Caki2 (cell line): ENCODE data around the gene PTPN23. TPM values are rescaled to one million over a fixed set of nuclear protein-coding genes. Genes with fewer than 3 reads are reported as not detected.
"Not testable (repeated sequence)": the region's sequence is repeated elsewhere in the genome, so short reads cannot be mapped to it uniquely, and the experiment has no call there.

Experiments
- DNase-seq: peaks from one replicate; pipeline ENCODE4 v3.0.0-alpha.2; 2015; ENCODE audit warnings: low read depth
- in situ Hi-C: cut with HindIII; loops from 2 replicates; pipeline ENCODE4 v1.10.0; 2016; ENCODE audit warnings: low sequenced_read_pairs, low pct_unique_long_range_greater_than_20kb, mixed read lengths
- total RNA-seq: library from RNA; depleted of rRNA; stranded (reverse); fragments of >200 nt; shearing (Covaris generic); gene quantifications from 2 replicates; pipeline ENCODE4 v1.2.3, GENCODE V29; 2014; ENCODE audit warnings: low replicate concordance; rRNA removed

Gene PTPN23
- total RNA-seq = 4.0 and 14.1 TPM in 2 replicates

- in situ Hi-C loops = no loop called here
- DNase-seq = peak; percentile 99
These were observed at the start of gene PTPN23 for GRCh38 chr3:47380601-47381316. Gene PTPN23 (plus strand): TSS chr3:47381021. CDS start chr3:47381097, 76 bp downstream.

GRCh38 chr3:47333907-47334306 is 46.9 kb upstream of the PTPN23 start:
- no peak for DNase-seq
- in situ Hi-C loops = no loop called here

- in situ Hi-C loops = no loop called here
- no peak for DNase-seq
These were observed 43.2 kb upstream of the PTPN23 start for GRCh38 chr3:47337656-47338055.

- in situ Hi-C loops = no loop called here
- no peak for DNase-seq
These were observed 40.9 kb upstream of the PTPN23 start for GRCh38 chr3:47339951-47340350.

- DNase-seq = no peak
- in situ Hi-C loops = no loop called here
These were observed 40.0 kb upstream of the PTPN23 start for GRCh38 chr3:47340866-47341265.

GRCh38 chr3:47342151-47342550 is 38.7 kb upstream of the PTPN23 start:
- DNase-seq = no peak
- in situ Hi-C loops = no loop called here

- no peak for DNase-seq
- in situ Hi-C loops = no loop called here
These were observed 38.0 kb upstream of the PTPN23 start for GRCh38 chr3:47342812-47343211.

GRCh38 chr3:47343471-47343971 is 37.3 kb upstream of the PTPN23 start:
- DNase-seq = no peak
- in situ Hi-C loops = no loop called here

GRCh38 chr3:47344971-47345370 is 35.9 kb upstream of the PTPN23 start:
- in situ Hi-C loops = no loop called here

GRCh38 chr3:47347217-47347801 is 33.5 kb upstream of the PTPN23 start:
- no peak for DNase-seq
- in situ Hi-C loops = no loop called here

More at GRCh38 chr3:47344971-47345370, 35.9 kb upstream of the PTPN23 start:
- DNase-seq = no peak

GRCh38 chr3:47348411-47349154 is 32.2 kb upstream of the PTPN23 start:
- no peak for DNase-seq
- in situ Hi-C loops = no loop called here

GRCh38 chr3:47355010-47355409 is 25.8 kb upstream of the PTPN23 start:
- no peak for DNase-seq
- in situ Hi-C loops = no loop called here

GRCh38 chr3:47356201-47356600 is 24.6 kb upstream of the PTPN23 start:
- DNase-seq = no peak
- in situ Hi-C loops = no loop called here

- in situ Hi-C loops = no loop called here
- DNase-seq = no peak
These were observed 21.5 kb upstream of the PTPN23 start for GRCh38 chr3:47359323-47359722.

GRCh38 chr3:47360110-47360517 is 20.7 kb upstream of the PTPN23 start:
- in situ Hi-C loops = not testable (repeated sequence)
- DNase-seq = peak; percentile 60

GRCh38 chr3:47362701-47363100 is 18.1 kb upstream of the PTPN23 start:
- no peak for DNase-seq
- in situ Hi-C loops = no loop called here

GRCh38 chr3:47365213-47366153 is 15.3 kb upstream of the PTPN23 start:
- DNase-seq = no peak
- in situ Hi-C loops = no loop called here

GRCh38 chr3:47366833-47367232 is 14.0 kb upstream of the PTPN23 start:
- in situ Hi-C loops = no loop called here

More at GRCh38 chr3:47366833-47367232, 14.0 kb upstream of the PTPN23 start:
- DNase-seq = no peak
